Right lobe of liver (tissue), 6 donors: Measurements from ENCODE around the gene AMZ1. TPM values are rescaled to one million over a fixed set of nuclear protein-coding genes. Genes with fewer than 3 reads are reported as not detected.

Experiments used
- ATAC-seq, 4 donors: fragments of 200-7000 bp; cut with Tn5 transposase; one replicate each; pipeline ENCODE4 v1.9.1; 2020; ENCODE audit warnings: mild to moderate bottlenecking in 4 of 4, moderate library complexity in 4 of 4
- DNase-seq, 3 donors: peaks; one replicate each; pipeline ENCODE4 v3.0.0-alpha.2; 2020
- H3K27ac ChIP-seq, 3 donors: fragments of 200-600 bp; one replicate each; pipeline ENCODE4 v1.8.0; 2022
- H3K27me3 ChIP-seq, 2 donors: fragments of 200-600 bp; one replicate each; pipeline ENCODE4 v1.8.0; 2022
- H3K36me3 ChIP-seq, 4 donors: fragments of 200-600 bp; sonication (generic) in 1 of 4; one replicate each; pipeline versions ENCODE4 v1.5.1 to v1.8.0; 2017 to 2022; ENCODE audit warnings: control low read depth in 1 of 4
- H3K4me1 ChIP-seq, 4 donors: fragments of 200-600 bp; sonication (generic) in 1 of 4; one replicate each; pipeline versions ENCODE4 v1.5.1 to v1.8.0; 2017 to 2022; ENCODE audit warnings: control low read depth in 1 of 4
- H3K4me3 ChIP-seq, 3 donors: fragments of 200-600 bp; one replicate each; pipeline ENCODE4 v1.8.0; 2022
- H3K9me3 ChIP-seq, 4 donors: fragments of 200-600 bp; sonication (generic) in 1 of 4; one replicate each; pipeline versions ENCODE4 v1.5.1 to v1.8.0; 2017 to 2022; ENCODE audit warnings: control low read depth in 1 of 4
- CTCF ChIP-seq, 4 donors: fragments of 200-600 bp in 3 of 4; fragments of 450-650 bp in 1 of 4; IDR thresholded peaks; one replicate each; pipeline versions ENCODE4 v1.5.1 to v1.8.0; 2016 to 2022; ENCODE audit warnings: antibody characterized with exemption in 4 of 4, mild to moderate bottlenecking in 2 of 4
- POLR2A ChIP-seq: fragments of 450-650 bp; IDR thresholded peaks from one replicate; pipeline ENCODE4 v1.6.1; 2017; ENCODE audit warnings: antibody characterized with exemption, mild to moderate bottlenecking
- WGBS: methylation state at CpG from one replicate; pipeline ENCODE4 v1.1.6; 2018; ENCODE audit warnings: low coverage, low lambda C conversion rate; ENCODE audit not compliant: insufficient coverage; ENCODE audit errors: missing lambda C conversion rate; 5-methylcytosine and 5-hydroxymethylcytosine counted together
- intact Hi-C, 2 donors: fragments of 100-400 bp; cut with DNase I; formaldehyde crosslinking; loops; one replicate each; pipeline versions ENCODE4 v1.11.2 to v1.14.1; 2022
- total RNA-seq, 6 experiments: library from RNA; depleted of rRNA in 2 of 6; stranded (reverse); fragments of >200 nt in 2 of 6; fragmentation: NEBNext Ultra II Directional in 3 of 6; extraction: Animal tissue kit (Norgen Biotek cat#: 25700) in 3 of 6; gene quantifications; one replicate each; pipeline versions ENCODE4 v1.1.0 to v1.2.4, GENCODE V29; 2016 to 2023
- donor health status: DM: no; HTN: yes; CAD: no.
- donor health status: DM: no; HTN: no; CAD: no.
- donor health status: DM: no; HTN: no; CAD: no.
- donor health status: DM: no; HTN: yes; CAD: no.
- donor health status: DM: no; HTN: yes; CAD: no.

The AMZ1 gene
- total RNA-seq, 6 experiments from 2014 or later = 0.42 to 5.8 (median 1.4) TPM; not detected in 1

DNA sequence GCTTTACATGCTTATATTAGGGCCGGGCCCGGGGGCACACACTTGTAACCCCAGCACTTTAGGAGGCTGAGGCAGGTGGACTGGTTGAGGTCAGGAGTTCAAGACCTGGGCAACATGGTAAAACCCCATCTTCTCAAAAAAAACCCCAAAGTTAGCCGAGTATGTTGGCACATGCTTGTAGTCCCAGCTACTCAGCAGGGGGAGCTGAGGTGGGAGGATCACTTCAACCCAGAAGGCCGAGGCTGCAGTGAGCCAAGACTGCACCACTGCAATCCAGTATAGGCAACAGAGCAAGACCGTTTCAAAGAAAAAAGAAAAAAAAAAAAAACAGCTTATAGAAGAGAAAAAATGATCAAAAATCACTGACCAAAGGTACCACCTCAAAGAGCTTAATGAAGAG is 63.1 kb downstream of the AMZ1 start:
- H3K4me3 ChIP-seq = no peak overlapping the region
- WGBS = 70% methylated on average over 3 of the region's 5 CpGs
- no peak for DNase-seq
- ATAC-seq = no peak
- H3K36me3 ChIP-seq = no peaks in the 10 kb centered on the region
- no peaks in the 10 kb centered on the region for H3K27me3 ChIP-seq
- no peaks in the 10 kb centered on the region for H3K4me1 ChIP-seq
- H3K9me3 ChIP-seq = no peaks in the 10 kb centered on the region
- TF ChIP-seq CTCF (IDR thresholded peaks at IDR 0.05) = no peak
- no peak for TF ChIP-seq POLR2A
- no peak overlapping the region for H3K27ac ChIP-seq
- intact Hi-C loops = no loop called here

GRCh38 chr7:2753148-2753547 is 65.1 kb downstream of the AMZ1 start:
- no peak overlapping the region for H3K4me3 ChIP-seq
- ATAC-seq (no peak), DNase-seq (no peak)
- TF ChIP-seq CTCF (IDR thresholded peaks at IDR 0.05) = no peak
- no peak for TF ChIP-seq POLR2A
- 100% methylated on average over 2 of the region's 3 CpGs for WGBS
- no peak overlapping the region for H3K27ac ChIP-seq
- H3K4me1 ChIP-seq = no peaks in the 10 kb centered on the region
- no peaks in the 10 kb centered on the region for H3K36me3 ChIP-seq
- intact Hi-C loops = no loop called here
- no peaks in the 10 kb centered on the region for H3K27me3 ChIP-seq
- H3K9me3 ChIP-seq = no peaks in the 10 kb centered on the region

DNA sequence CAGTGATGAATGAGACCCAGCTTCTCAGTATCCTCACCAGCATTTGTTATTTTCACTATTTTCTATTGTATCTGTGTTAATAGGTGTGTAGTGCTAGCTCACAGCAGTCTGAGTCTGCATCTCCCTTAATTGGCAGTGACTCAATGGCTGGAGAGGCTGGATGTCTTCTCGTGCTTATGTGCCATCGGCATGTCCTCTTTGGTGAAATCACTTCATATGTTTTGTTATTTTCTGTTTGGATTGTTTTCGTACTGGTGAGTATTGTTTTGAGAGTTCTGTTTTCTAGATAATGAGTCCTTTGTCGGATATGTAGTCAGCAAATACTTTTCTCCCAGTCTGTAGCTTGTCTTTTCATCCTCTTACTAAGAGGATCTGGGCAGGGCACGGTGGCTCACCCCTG is 66.1 kb downstream of the AMZ1 start:
- no peak for TF ChIP-seq POLR2A
- no peak for TF ChIP-seq CTCF (IDR thresholded peaks at IDR 0.05)
- WGBS = 80% methylated on average over 5 of the region's 5 CpGs
- DNase-seq (no peak), ATAC-seq (no peak)
- no peaks in the 10 kb centered on the region for H3K36me3 ChIP-seq
- no peaks in the 10 kb centered on the region for H3K4me1 ChIP-seq
- H3K27me3 ChIP-seq = no peaks in the 10 kb centered on the region
- intact Hi-C loops = no loop called here
- H3K4me3 ChIP-seq = no peak overlapping the region
- no peaks in the 10 kb centered on the region for H3K9me3 ChIP-seq
- no peak overlapping the region for H3K27ac ChIP-seq

- Histone ChIP-seq H3K4me3 (no peak overlapping the region), H3K4me1 (no peaks in the 10 kb centered on the region), H3K27me3 (no peaks in the 10 kb centered on the region), H3K36me3 (no peaks in the 10 kb centered on the region), H3K27ac (no peak overlapping the region), H3K9me3 (no peaks in the 10 kb centered on the region)
- intact Hi-C loops = no loop called here
- no peak for DNase-seq
- TF ChIP-seq CTCF (IDR thresholded peaks at IDR 0.05) (no peak), POLR2A (no peak)
- 88% methylated on average over 8 of the region's 10 CpGs for WGBS
- ATAC-seq = no peak
These were observed 66.9 kb downstream of the AMZ1 start for GRCh38 chr7:2754912-2755311.

DNA sequence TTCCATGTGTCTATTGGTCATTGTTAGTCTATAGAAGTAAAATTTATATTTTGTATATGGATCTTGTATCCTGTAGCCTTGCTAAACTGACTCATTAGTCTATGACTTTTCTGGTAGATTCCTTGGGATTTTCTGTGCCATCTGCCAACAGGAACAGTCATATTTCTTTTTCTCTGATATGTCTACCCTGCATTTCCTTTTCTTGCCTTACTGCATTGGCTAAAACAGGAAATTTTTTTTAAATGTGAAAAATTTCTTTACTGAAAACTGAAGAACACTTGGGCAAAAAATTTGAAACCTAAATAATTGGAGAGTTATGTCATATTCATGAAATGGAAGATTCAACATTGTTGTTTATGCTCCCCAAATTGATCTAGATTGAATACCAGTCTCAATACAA is 67.5 kb downstream of the AMZ1 start:
- no peak for ATAC-seq
- Histone ChIP-seq H3K27me3 (no peaks in the 10 kb centered on the region), H3K9me3 (no peaks in the 10 kb centered on the region), H3K36me3 (no peaks in the 10 kb centered on the region), H3K4me1 (no peaks in the 10 kb centered on the region), H3K27ac (no peak overlapping the region), H3K4me3 (no peak overlapping the region)
- intact Hi-C loops = no loop called here
- no peak for DNase-seq
- TF ChIP-seq CTCF (IDR thresholded peaks at IDR 0.05) = no peak
- no peak for TF ChIP-seq POLR2A
